WI38 (cell line): ENCODE data around the gene MNX1.

Experiments used
- H3K4me3 ChIP-seq: 2 replicates; pipeline ENCODE4 v1.5.1; 2011; ENCODE audit warnings: low read depth, mild to moderate bottlenecking, control low read depth, low read length
- CTCF ChIP-seq: IDR thresholded peaks from 2 replicates; pipeline ENCODE4 v1.5.1; 2012; ENCODE audit warnings: low read depth, mild to moderate bottlenecking, control low read depth, low read length

The MNX1 gene

GRCh38 chr7:157010588-157011332, at the start of gene MNX1:
MNX1 (minus strand) TSS chr7:157010663; CDS start chr7:157010350, 313 bp downstream.
- no peak within 1 kb of the TSS for H3K4me3 ChIP-seq
- TF ChIP-seq CTCF, result no peak

- TF ChIP-seq CTCF, result no peak
These were observed 49.1 kb upstream of the MNX1 start for GRCh38 chr7:157059534-157059933.

GRCh38 chr7:157058701-157059100, 48.2 kb upstream of the MNX1 start:
- no peak overlapping the region for H3K4me3 ChIP-seq
- TF ChIP-seq CTCF, result no peak

More at GRCh38 chr7:157059534-157059933, 49.1 kb upstream of the MNX1 start:
- no peak overlapping the region for H3K4me3 ChIP-seq

- no peak overlapping the region for H3K4me3 ChIP-seq
- TF ChIP-seq CTCF, result no peak
These were observed 47.6 kb upstream of the MNX1 start for GRCh38 chr7:157058068-157058467.

- H3K4me3 ChIP-seq, result no peak overlapping the region
These were observed 46.8 kb upstream of the MNX1 start for GRCh38 chr7:157056957-157057902.

GRCh38 chr7:157056246-157056645, 45.8 kb upstream of the MNX1 start:
- no peak for TF ChIP-seq CTCF
- no peak overlapping the region for H3K4me3 ChIP-seq

More at GRCh38 chr7:157056957-157057902, 46.8 kb upstream of the MNX1 start:
- TF ChIP-seq CTCF, result no peak
